Esophagus squamous epithelium (tissue), 5 donors: ENCODE results near the gene SPSB1. TPM values are rescaled to one million over a fixed set of nuclear protein-coding genes. Genes with fewer than 3 reads are reported as not detected.

Source experiments
- DNase-seq: peaks from one replicate; lab custom pipeline; 2025; lab: John Stamatoyannopoulos, UW
- H3K27ac ChIP-seq, 4 donors: fragments of 200-600 bp; sonication (generic); one replicate each; pipeline ENCODE4 v1.5.1; 2016 to 2019; ENCODE audit warnings: mild to moderate bottlenecking in 1 of 4
- H3K27me3 ChIP-seq, 4 donors: fragments of 200-600 bp; sonication (generic); 1 replicate in 3 of 4; 2 replicates in 1 of 4; pipeline versions ENCODE4 v1.5.1 to v1.6.0; 2017 to 2021; ENCODE audit warnings: antibody characterized with exemption in 1 of 4
- H3K36me3 ChIP-seq, 3 donors: fragments of 200-600 bp; sonication (generic); one replicate each; pipeline ENCODE4 v1.5.1; 2016 to 2019
- H3K4me1 ChIP-seq, 3 donors: fragments of 200-600 bp; sonication (generic); one replicate each; pipeline ENCODE4 v1.5.1; 2017 to 2019
- H3K4me3 ChIP-seq, 4 donors: fragments of 200-600 bp; sonication (generic); 1 replicate in 3 of 4; 2 replicates in 1 of 4; pipeline ENCODE4 v1.5.1; 2016 to 2019; ENCODE audit warnings: mild to moderate bottlenecking in 2 of 4, moderate library complexity in 1 of 4
- H3K9me3 ChIP-seq, 3 donors: fragments of 200-600 bp; sonication (generic); one replicate each; pipeline ENCODE4 v1.5.1; 2016 to 2019
- POLR2A ChIP-seq, 4 donors: fragments of 450-650 bp; IDR thresholded peaks; one replicate each; pipeline ENCODE4 v1.6.1; 2017; ENCODE audit warnings: antibody characterized with exemption in 4 of 4, mild to moderate bottlenecking in 4 of 4, moderate library complexity in 3 of 4
- WGBS, 2 donors: methylation state at CpG; one replicate each; pipeline ENCODE4 v1.1.5; 2018; 5-methylcytosine and 5-hydroxymethylcytosine counted together
- intact Hi-C: fragments of 100-400 bp; cut with DNase I; formaldehyde crosslinking; loops from one replicate; pipeline ENCODE4 v1.15.0; 2022
- total RNA-seq, 4 donors: library from RNA; depleted of rRNA; stranded (reverse); fragments of >200 nt; gene quantifications; one replicate each; pipeline ENCODE4 v1.1.0, GENCODE V29; 2016
- TF ChIP-seq, protein P1 (sequence below), 6 experiments: fragments of 450-650 bp in 4 of 6; fragments of 200-600 bp in 2 of 6; sonication (generic) in 2 of 6; IDR thresholded peaks; one replicate each; pipeline ENCODE4 v1.5.1; 2016 to 2019; ENCODE audit warnings: antibody characterized with exemption in 6 of 6, mild to moderate bottlenecking in 4 of 6, moderate library complexity in 4 of 6
- donor health status: DM: yes; HTN: yes; CAD: no.

Gene SPSB1
- total RNA-seq, 4 donors from 2014 or later, result 15.2 to 35.5 (median 25.2) TPM

DNA sequence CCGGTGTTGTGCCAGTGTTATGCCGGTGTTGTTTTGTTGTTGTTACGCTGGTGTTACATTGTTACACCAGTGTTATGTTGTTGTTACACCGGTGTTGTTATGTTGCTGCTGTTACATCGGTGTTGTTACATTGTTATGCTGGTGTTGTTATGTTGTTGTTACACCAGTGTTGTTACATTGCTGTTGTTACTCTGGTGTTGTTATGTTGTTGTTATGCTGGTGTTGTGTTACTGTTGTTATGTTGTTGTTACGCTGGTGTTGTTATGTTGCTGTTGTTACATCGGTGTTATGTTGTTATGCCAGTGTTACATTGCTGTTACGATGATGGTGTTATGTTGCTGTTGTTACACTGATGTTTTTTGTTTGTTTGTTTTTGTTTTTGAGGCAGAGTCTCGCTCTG, 34.1 kb upstream of the SPSB1 start:
- no peaks in the 10 kb centered on the region for H3K9me3 ChIP-seq
- intact Hi-C loops, result no loop called here
- TF ChIP-seq POLR2A (IDR thresholded peaks at IDR 0.05), result no peak
- TF ChIP-seq, protein P1, sequence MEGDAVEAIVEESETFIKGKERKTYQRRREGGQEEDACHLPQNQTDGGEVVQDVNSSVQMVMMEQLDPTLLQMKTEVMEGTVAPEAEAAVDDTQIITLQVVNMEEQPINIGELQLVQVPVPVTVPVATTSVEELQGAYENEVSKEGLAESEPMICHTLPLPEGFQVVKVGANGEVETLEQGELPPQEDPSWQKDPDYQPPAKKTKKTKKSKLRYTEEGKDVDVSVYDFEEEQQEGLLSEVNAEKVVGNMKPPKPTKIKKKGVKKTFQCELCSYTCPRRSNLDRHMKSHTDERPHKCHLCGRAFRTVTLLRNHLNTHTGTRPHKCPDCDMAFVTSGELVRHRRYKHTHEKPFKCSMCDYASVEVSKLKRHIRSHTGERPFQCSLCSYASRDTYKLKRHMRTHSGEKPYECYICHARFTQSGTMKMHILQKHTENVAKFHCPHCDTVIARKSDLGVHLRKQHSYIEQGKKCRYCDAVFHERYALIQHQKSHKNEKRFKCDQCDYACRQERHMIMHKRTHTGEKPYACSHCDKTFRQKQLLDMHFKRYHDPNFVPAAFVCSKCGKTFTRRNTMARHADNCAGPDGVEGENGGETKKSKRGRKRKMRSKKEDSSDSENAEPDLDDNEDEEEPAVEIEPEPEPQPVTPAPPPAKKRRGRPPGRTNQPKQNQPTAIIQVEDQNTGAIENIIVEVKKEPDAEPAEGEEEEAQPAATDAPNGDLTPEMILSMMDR (IDR thresholded peaks at IDR 0.05), result no peak
- 95 to 98% methylated on average over 9 of the region's 9 CpGs for WGBS, 2 donors
- H3K36me3 ChIP-seq, result peaks cover 4 to 48% (median 7%) of the 10 kb centered on the region in 3 donors
- H3K4me1 ChIP-seq, result peaks cover 0 to 3% (median 0%) of the 10 kb centered on the region in 3 donors
- no peak overlapping the region for H3K27ac ChIP-seq
- DNase-seq, result no peak
- H3K27me3 ChIP-seq, result no peaks in the 10 kb centered on the region
- no peak overlapping the region for H3K4me3 ChIP-seq

DNA sequence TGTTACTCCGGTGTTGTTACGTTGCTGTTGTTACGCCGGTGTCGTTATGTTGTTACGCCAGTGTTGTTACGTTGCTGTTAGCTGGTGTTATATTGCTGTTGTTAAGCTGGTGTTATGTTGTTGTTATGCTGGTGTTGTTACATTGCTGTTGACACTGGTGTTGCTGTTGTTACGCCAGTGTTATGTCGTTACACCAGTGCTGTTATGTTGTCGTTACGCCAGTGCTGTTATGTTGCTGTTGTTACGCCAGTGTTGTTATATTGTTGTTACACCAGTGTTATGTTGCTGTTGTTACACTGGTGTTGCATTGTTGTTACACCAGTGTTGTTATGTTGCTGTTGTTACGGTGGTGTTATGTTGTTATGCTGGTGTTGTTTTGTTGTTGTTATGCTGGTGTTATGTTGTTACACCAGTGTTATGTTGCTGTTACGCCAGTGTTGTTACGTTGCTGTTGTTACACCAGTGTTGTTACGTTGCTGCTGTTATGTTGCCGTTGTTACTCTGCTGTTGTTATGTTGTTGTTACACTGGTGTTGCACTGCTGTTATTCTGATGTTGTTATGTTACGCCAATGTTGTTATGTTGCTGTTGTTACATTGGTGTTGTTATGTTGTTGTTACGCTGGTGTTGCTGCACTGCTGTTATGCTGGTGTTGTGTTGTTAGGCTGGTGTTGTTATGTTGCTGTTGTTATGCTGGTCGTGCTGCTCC, 32.5 kb upstream of the SPSB1 start:
- Histone ChIP-seq H3K9me3 (no peaks in the 10 kb centered on the region), H3K36me3 (peaks cover 11 to 59% (median 17%) of the 10 kb centered on the region in 3 donors), H3K4me3 (no peak overlapping the region), H3K4me1 (no peaks in the 10 kb centered on the region), H3K27me3 (no peaks in the 10 kb centered on the region), H3K27ac (no peak overlapping the region)
- intact Hi-C loops, result no loop called here
- TF ChIP-seq, protein P1 (IDR thresholded peaks at IDR 0.05), result no peak
- no peak for TF ChIP-seq POLR2A (IDR thresholded peaks at IDR 0.05)
- DNase-seq, result no peak
- WGBS, 2 donors, result 86 to 95% methylated on average over 19 to 20 of the region's 20 CpGs

DNA sequence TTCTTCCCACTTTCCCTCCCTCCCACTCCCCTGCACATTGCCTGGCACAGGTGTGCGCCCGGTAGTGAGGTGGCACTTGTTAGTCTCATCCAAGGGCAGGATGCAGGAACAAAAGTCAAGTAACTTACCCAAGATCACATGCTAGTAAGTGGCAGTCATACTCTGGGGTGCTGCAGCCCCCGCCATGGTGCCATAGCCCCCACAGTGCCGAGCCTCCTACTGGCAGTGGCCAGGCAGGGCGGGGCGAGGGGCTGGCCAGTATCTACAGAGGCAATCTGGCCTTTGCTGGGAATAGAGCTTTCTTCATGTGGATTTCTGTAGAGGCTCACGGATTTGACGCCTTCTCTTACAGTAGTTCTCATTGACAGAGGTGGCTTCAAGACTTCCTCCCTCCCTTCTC, 31.2 kb upstream of the SPSB1 start:
- Histone ChIP-seq H3K9me3 (no peaks in the 10 kb centered on the region), H3K27me3 (no peaks in the 10 kb centered on the region), H3K27ac (no peak overlapping the region), H3K4me3 (no peak overlapping the region), H3K36me3 (peaks cover 11 to 59% (median 17%) of the 10 kb centered on the region in 3 donors), H3K4me1 (peaks cover 0 to 9% (median 0%) of the 10 kb centered on the region in 3 donors)
- intact Hi-C loops, result no loop called here
- DNase-seq, result no peak
- no peak for TF ChIP-seq POLR2A (IDR thresholded peaks at IDR 0.05)
- TF ChIP-seq, protein P1 (IDR thresholded peaks at IDR 0.05), result no peak
- WGBS, 2 donors, result 93 to 100% methylated on average over 5 to 7 of the region's 8 CpGs

DNA sequence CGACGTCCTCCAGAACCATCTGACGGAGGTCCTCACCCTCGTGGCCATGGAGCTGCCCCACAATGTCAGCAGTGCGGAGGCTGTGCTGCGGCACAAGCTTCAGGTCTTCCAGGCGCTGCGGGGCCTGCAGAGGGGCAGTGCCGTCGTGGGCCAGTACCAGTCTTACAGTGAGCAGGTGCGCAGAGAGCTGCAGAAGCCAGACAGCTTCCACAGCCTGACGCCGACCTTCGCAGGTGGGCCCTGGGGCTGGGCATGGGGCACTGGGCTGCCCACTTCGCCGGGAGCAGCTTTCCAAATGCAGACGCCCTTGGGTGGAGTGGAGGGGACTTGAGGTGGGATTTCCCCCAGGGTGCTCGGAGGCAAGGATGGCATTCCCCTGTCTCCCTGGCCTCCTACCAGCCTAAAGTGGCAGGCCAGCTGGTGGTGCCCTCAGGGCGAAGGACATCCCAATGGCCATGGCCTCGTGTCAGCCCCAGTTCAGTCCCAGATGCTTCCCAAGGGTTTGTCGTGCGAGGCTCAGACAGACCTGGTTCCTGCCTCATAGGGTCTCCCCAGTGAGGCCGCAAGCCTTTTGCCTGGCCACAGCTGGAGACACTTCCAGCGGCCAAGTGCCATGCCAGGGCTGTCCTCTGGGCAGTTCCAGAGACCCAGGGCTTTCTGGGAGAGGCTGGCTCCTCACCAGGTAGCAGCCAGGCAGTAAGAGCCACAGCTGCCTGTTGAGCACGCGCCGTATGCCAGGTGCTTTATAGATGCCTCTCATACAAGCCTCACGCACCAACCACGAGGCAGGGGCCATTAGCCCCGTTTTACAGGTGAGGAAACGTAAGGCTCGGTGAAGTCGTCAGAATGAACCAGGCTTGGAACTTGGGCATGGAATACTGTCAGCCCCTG, 30.4 kb upstream of the SPSB1 start:
- H3K9me3 ChIP-seq, result no peaks in the 10 kb centered on the region
- peaks cover 0 to 17% (median 4%) of the 10 kb centered on the region in 3 donors for H3K4me1 ChIP-seq
- no peak for DNase-seq
- peaks cover 11 to 64% (median 17%) of the 10 kb centered on the region in 3 donors for H3K36me3 ChIP-seq
- TF ChIP-seq, protein P1 (IDR thresholded peaks at IDR 0.05), result no peak
- TF ChIP-seq POLR2A (IDR thresholded peaks at IDR 0.05), result no peak
- 91 to 93% methylated on average over 8 to 13 of the region's 33 CpGs for WGBS, 2 donors
- no peak overlapping the region for H3K4me3 ChIP-seq
- no peaks in the 10 kb centered on the region for H3K27me3 ChIP-seq
- H3K27ac ChIP-seq, result no peak overlapping the region
- intact Hi-C loops, result no loop called here
